Stimulated activated CD8-positive, alpha-beta memory T cell treated with anti-CD3 and anti-CD28 coated beads, Interleukin-15, amount 100 ng/mL, for 4 hours (primary cell): Measurements from ENCODE around the gene ANKRD6.

Experiments used
- DNase-seq, 2 donors: peaks; one replicate each; pipeline ENCODE4 v3.0.0-alpha.2; 2020; ENCODE audit warnings: low read depth in 2 of 2

The ANKRD6 gene

DNA sequence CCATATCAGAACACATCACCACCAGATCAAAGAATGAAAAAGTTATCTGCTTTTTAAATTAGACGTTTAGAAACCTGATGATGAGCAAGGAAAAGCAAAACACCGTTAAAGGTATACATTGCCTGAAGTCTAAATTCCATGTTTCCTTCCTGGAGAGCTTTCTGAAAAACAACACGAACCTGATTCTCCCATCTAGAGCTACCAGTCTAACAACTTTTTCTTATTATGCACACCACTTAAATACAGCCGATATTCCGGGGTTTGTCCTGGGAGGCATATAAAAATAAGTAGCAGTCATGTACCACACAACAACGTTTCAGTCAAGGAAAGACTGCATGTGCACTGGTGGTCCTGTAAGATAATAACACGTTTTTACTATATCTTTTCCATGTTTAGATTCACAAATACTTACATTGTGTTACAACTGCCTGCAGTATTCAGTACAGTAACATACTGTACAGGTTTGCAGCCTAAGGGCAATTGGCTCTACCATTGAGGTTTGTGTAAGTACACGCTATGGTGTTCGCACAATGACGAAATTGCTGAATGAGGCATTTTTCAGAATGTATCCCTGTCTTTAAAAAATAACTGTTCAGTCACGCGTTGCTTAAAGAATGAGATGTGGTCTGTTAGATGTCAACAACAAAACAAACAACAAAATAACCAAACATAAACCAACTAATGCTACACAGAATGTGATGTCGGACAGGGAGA, 224.7 kb downstream of the ANKRD6 start:
- no peak for DNase-seq

DNA sequence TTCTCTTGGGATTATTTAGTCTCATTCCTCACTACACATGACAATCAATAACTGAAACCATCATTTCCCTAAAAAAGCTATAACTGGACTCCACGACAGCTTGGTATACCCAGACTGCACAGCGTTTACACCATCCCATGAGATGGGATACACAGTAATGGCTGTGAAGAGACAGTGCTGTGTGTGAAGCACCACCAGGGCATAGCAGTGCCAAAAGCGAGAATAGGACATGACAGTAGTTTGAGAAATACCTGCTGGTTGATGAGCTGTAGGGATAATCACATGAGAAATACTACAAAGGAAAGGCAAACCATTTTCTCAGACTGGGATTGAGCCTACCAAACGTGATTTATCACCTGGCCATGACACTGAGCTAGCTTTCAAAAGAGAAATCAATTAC, 228.0 kb downstream of the ANKRD6 start:
- no peak for DNase-seq

DNA sequence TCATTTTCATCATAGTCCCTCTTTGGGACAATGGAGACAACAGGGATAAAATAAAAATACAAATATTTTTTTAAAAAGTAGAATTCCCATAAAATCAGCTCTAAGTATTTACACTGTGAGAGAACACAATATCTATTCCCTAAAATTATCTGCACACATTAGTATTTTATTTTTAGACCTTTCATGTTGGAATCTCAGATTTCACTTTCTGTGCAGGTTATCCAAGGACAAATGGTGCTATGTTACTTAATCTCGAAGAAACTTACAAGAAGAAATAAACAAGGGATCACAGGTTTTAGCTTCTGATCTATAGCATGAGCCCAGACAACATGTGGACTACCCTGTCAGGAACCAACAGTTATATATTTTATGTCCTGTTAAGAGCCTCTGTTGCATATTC, 228.6 kb downstream of the ANKRD6 start:
- no peak for DNase-seq

DNA sequence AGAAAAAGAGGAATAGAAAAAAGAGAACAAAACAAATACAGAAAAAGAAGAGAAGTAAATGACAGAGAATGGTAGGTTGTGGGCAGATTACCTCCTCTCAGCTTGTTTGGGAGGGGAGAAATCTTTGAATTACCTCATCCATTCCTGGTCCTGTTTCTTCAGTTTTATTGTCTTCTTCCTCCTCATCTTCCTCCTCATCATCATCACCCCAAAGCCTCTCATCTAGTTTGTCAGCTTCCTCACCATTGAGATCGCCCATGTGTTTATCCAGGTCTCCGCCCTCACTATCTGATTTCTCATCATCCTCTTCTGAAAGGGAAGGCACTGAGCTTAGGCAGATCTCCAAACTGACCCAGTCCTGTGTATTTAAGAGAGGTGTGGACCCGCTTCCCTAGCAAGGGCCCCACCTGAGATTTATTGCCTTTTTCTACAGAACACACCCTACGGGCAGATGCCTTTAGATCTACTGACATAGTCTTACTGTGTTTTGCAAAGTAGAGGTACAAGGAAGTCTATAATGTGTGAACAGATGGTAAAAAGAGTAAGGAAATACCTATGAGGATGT, 229.8 kb downstream of the ANKRD6 start:
- DNase-seq = no peak

DNA sequence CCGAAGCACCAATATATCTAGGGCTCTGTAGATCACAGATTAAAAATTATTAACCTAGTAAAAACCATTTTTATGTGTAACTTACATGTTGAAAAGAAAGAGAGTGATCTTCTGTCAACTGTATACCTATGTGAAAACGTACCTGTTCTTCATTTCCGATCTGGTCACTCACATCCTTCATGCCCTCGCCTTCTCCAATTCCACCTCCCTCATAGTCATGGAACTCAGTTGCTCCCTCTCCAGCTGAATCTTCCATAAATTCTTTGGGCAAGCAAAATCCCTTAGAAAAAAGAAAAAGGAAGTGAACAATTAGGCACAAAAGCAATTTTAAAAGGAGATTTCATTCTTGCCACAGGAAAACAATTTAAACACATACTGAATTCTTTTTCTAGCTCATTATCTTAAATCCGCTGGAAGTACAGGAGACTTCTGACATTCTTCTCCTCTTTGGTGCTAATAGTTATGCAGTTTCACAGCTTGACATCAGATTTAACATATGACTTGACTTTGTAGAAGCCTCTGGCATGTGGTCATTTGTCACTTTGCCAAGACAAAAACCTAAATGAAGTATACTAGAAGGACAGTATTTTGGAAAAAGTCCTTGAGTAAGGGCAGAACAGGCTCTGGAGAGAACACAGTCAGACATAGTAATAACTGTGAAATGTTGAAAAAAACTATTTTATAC, 235.1 kb downstream of the ANKRD6 start:
- DNase-seq = no peak

DNA sequence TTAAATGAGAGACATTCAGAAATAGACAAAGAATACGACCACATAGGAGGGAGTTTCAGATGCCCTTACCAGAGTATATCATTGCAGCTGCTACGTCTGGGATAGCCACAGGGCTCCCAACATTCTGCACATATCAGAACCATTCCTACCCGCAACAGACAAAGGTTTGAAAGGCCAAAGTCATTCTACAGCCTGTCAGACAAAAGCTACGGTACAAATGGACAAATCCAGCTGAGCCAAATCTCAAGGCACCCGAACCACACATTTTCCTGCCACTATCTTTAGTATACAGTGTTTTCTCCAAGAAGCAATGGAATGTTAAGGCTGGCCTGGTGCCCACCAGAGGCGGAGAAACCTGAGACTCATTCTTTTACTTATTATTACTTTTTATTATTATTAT, 236.1 kb downstream of the ANKRD6 start:
- DNase-seq = no peak

DNA sequence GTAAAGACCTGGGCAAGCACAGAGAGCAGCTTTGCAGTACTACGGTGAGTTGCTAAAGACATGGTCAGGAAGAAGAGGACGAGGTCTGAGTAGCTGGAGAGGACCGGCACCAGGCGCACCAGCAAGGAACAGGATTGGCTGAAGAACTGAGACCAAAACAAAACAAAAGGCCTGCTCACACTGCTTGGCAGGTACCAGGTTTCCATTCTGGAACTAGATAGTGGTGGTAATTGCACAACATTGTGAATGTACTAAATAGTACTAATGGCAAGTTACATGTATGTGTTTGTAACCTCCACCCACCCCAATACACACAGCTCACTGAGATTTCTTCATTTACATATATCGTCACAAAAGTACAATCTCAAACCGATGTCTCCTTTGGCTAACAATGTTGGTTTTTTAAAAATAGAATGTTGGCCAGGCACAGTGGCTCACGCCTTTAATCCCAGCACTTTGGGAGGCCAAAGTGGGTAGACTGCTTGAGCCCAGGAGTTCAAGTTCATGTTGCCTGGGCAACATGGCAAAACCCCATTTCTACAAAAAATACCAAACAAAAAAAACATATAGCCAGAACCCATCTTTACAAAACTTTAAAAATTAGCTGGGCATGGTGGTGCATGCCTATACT, 238.1 kb downstream of the ANKRD6 start:
- no peak for DNase-seq

DNA sequence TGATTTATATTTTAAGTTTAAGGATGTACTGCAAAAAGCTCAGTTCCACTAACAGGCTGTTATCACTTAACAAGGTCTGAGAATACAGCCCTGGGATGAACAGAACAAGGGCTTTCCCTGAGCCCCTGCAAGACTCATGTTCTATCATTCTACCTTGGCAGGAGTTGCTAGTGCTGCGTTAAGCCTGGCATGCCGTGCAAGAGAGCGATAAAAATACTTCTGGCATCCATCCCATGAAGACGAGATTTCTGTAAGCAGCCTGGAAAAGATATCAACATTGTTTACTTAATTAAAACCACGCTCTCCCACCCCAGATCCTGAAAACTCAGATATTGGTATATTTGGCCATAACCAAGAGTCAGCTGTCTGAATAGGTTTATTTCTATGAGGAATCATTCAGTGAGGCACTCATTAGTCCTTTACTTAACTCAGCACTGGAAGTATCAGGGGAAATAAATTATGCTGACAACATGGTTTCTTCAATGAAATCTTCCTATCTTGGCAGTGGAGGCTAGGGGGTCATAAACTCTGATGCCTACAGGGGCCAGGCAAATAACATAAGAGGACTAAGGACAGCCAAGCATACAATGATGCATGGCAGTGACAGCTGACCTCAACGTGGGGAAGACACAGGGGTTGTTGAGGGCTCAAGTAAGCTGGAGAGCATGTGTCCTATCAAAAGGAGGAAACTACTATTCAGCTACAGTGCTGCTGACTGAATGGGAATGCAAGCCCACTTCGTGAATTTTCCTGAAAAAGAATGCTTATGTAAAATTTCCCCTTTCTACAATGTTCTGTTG, 243.2 kb downstream of the ANKRD6 start:
- no peak for DNase-seq

DNA sequence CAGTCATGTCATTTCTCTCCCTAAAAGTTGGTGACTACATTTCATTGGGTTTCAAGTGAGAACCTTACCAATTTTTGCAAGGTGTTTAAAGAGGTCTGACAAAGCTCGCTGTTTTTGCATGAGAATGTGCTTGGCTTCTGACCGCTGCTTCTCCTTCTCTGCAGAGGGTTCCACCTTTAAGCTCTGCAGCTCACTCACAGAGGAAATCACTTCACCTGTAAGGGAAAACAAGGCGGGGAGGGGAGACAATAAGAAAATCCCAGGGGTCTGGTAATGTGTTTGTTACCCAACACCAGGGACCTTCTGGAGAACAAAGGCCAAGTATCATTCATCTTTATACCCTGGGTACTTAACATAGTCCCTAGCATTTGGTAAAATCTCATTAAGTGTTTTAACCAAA, 245.6 kb downstream of the ANKRD6 start:
- DNase-seq = no peak

DNA sequence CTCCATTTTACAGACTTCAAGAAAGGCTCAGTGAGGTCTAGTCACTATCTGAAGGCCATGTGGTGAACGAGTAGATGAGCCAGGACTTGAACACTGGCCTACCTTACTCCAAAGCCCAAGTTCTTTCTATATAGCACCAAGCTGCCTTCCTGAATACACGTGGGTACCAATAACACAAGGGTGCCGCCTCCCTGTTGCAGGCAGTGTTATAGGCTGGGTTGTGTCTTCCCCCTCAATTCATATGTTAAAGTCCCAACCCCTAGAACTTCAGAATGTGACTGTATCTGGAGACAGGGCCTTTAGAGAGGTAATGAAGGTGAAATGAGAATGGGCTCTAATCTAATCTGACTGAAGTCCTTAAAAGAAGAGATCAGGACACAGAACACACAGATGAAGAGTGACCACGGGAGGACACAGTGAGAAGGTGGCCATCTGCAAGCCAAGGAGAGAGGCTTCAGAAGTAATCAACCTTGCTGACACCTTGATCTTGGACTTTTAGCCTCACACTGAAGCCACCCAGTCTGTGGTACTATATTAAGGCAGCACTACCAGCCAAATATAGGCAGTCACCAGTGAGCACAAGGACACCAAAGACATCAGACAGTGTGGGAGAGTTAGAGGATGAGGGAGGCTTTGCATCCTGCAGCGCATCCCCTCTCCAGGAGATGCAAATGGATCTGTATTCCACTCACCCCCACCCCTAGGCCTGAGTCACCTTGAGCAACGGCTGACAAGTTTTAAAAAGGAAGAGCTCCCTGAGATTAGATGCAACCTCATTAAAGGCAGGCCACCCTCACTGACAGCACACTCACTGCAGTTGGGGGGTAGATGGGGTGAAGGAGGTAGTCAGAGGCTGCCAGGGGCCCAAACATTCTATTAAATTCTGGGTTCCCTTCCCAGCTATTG, 246.5 kb downstream of the ANKRD6 start:
- DNase-seq = no peak

DNA sequence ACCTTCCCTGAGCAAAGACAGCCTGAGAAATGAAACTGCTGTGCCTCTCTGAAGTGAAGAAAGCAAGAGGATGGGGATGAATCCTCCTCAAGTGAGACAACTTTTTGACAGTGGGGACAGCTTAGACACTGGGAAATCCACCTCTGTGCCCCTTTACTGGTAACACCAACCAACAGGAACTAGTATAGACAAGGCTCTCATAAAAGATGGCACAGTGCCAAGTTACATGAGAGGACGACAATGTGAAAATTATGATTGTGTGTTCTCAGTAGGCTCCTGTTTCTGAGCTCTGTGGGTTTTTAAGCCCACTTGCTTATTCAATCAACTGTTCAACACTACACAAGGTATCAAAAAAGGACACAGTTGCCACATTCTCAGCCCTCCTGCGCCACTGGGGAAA, 247.2 kb downstream of the ANKRD6 start:
- no peak for DNase-seq

DNA sequence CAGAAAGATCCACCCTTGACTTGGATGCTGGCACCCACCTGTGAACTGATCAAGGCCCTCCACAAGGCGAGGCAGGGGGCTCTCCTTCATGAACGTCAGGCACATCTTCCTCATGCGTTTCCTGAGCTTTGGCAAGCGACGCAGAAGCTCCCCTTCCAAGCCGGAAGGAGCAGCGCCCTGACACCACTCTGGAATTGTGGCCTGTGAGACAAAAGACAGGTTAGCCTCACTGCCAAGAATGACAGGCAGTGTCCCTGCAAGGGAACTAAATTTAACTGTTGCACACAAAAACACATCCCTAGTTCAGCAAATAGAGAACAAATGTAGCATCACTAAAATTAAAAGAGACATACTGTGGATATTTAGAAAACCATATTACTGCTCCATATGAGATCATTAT, 247.6 kb downstream of the ANKRD6 start:
- DNase-seq = no peak

DNA sequence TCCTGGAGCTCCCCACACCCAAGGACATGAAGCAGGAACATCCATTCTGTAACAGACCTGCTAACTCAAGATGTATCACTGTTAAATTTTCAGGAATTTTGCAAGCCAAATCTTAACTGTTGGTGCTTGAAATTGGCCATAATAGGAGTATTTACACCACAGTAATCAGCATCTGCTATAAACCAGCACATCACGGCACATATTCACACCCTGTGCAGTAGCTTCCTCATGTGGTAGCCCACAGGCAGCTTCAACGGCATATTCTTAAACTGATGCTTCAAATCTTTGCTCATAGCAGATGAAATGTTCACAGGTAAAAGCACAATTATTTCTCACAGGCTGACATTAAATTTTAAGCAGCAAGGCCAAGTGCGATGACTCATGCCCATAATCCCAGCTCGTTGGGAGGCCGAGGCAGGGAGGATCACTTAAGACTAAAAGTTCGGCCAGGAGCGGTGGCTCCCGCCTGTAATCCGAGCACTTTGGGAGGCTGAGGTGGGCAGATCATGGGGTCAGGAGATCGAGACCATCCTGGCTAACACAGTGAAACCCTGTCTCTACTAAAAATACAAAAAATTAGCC, 249.1 kb downstream of the ANKRD6 start:
- DNase-seq = no peak

DNA sequence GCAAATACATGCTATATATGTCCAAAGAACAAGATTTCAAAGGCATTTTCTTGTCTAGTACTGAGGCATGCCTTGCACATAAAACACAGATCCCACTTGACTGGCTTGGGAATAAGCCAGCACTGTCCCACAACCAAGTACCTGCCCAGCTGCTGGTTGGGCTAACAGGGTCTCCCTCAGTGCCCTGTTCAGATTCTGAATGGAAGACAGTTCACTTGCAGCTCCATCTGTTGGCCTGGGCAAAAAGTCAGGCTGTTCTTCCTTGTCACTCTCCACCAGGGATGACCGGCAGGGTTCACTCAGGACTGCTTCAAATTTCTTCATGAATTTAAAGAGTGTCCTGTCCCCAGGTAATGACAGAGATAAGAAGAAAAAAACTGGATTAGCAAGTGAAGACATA, 250.0 kb downstream of the ANKRD6 start:
- DNase-seq = no peak
